Prostate gland (tissue), 2 donors: ENCODE measurements around the gene KBTBD13. TPM values are rescaled to one million over a fixed set of nuclear protein-coding genes. Genes with fewer than 3 reads are reported as not detected.

Source experiments
- DNase-seq: peaks from one replicate; pipeline ENCODE4 v3.0.0-alpha.2; 2019; ENCODE audit warnings: low spot score
- H3K27ac ChIP-seq, 2 donors: fragments of 200-600 bp; sonication (generic); 2 replicates each; pipeline ENCODE4 v1.5.1; 2017 to 2019
- H3K27me3 ChIP-seq: fragments of 200-600 bp; sonication (generic); replicated peaks from 2 replicates; pipeline ENCODE4 v1.5.1; 2019; ENCODE audit not compliant: insufficient read depth
- H3K36me3 ChIP-seq, 2 donors: fragments of 200-600 bp; sonication (generic); 1 replicate in 1 of 2; 2 replicates in 1 of 2; pipeline versions ENCODE4 v1.5.1 to v1.8.1; 2017 to 2019
- H3K4me1 ChIP-seq: fragments of 200-600 bp; sonication (generic); replicated peaks from 2 replicates; pipeline ENCODE4 v1.5.1; 2019
- H3K4me3 ChIP-seq, 2 donors: fragments of 200-600 bp; sonication (generic); 2 replicates each; pipeline ENCODE4 v1.5.1; 2017 to 2019
- H3K9me3 ChIP-seq: fragments of 200-600 bp; sonication (generic); 2 replicates; pipeline ENCODE4 v1.5.1; 2017
- POLR2A ChIP-seq: fragments of 450-650 bp; IDR thresholded peaks from one replicate; pipeline ENCODE4 v1.6.1; 2016; ENCODE audit warnings: antibody characterized with exemption, mild to moderate bottlenecking
- POLR2AphosphoS5 ChIP-seq: sonication (generic); formaldehyde crosslinking; IDR thresholded peaks from one replicate; pipeline ENCODE4 v1.6.1; 2017; ENCODE audit warnings: antibody characterized with exemption
- WGBS: methylation state at CpG from one replicate; pipeline ENCODE4 v1.1.5; 2018; 5-methylcytosine and 5-hydroxymethylcytosine counted together
- intact Hi-C: fragments of 100-400 bp; cut with DNase I; formaldehyde crosslinking; loops from one replicate; pipeline ENCODE4 v1.14.2; 2022
- total RNA-seq, 2 donors: library from RNA; depleted of rRNA; stranded (reverse); fragments of >200 nt; gene quantifications; one replicate each; pipeline ENCODE4 v1.1.0, GENCODE V29; 2016
- TF ChIP-seq, protein P1 (sequence below), 4 experiments: fragments of 200-600 bp in 2 of 4; fragments of 450-650 bp in 2 of 4; sonication (generic) in 2 of 4; IDR thresholded peaks; 1 replicate in 3 of 4; 2 replicates in 1 of 4; pipeline ENCODE4 v1.5.1; 2016 to 2019; ENCODE audit warnings: antibody characterized with exemption in 4 of 4, mild to moderate bottlenecking in 2 of 4, moderate library complexity in 2 of 4

KBTBD13 gene
- total RNA-seq, 2 donors from 2014 or later: 0.57 TPM; not detected in 1

DNA sequence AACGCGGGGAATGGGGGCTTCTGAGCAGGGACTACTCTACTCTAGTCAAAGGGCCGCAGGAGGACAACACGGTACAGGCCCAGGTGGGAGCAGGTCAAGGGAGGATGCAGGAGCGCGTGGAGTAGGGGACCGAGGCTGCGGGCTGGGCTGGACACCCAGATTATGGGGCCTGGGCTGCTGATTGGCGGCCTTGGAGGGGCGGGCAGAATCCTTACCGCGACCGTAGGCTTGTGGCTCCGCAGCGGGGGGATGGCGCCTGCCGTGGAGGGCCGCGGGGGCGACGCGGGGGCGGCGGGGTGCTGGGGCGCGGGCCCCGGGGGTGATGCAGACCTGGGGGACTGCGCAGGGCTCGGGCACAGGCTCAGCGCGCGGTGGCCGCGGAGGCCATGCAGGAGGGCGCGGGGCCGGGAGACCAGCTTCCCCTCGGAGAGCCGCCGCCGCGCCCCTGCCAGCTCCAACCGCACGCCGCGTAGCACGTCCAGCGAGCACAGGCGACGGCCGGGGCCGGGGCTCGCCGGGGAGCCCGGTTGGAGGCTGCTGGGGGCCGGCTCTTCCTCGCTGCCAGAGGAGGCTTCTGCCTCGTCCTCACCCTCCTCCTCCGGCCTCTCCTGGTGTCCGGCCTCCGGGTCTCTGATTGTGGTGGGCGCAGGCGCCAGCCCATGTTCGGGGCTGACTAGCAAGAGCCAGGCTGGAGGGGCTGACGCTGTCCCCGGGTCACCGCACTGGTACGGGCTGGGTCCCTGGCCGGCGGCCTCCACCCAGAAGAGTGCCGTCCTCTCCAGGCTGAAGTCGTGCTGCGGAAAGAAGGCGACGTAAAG, 25.6 kb downstream of the KBTBD13 start:
- H3K27me3 ChIP-seq: no peaks in the 10 kb centered on the region
- H3K4me1 ChIP-seq: no peaks in the 10 kb centered on the region
- TF ChIP-seq POLR2A: no peak
- TF ChIP-seq, protein P1, sequence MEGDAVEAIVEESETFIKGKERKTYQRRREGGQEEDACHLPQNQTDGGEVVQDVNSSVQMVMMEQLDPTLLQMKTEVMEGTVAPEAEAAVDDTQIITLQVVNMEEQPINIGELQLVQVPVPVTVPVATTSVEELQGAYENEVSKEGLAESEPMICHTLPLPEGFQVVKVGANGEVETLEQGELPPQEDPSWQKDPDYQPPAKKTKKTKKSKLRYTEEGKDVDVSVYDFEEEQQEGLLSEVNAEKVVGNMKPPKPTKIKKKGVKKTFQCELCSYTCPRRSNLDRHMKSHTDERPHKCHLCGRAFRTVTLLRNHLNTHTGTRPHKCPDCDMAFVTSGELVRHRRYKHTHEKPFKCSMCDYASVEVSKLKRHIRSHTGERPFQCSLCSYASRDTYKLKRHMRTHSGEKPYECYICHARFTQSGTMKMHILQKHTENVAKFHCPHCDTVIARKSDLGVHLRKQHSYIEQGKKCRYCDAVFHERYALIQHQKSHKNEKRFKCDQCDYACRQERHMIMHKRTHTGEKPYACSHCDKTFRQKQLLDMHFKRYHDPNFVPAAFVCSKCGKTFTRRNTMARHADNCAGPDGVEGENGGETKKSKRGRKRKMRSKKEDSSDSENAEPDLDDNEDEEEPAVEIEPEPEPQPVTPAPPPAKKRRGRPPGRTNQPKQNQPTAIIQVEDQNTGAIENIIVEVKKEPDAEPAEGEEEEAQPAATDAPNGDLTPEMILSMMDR (IDR thresholded peaks at IDR 0.05): no peak
- TF ChIP-seq POLR2AphosphoS5: no peak
- no peaks in the 10 kb centered on the region for H3K36me3 ChIP-seq
- WGBS: 76% methylated on average over 67 of the region's 75 CpGs
- intact Hi-C loops: no loop called here
- no peak for DNase-seq
- no peaks in the 10 kb centered on the region for H3K9me3 ChIP-seq
- H3K27ac ChIP-seq: peak overlapping the region in 1 of 2 donors; percentile 54
- no peak overlapping the region for H3K4me3 ChIP-seq

DNA sequence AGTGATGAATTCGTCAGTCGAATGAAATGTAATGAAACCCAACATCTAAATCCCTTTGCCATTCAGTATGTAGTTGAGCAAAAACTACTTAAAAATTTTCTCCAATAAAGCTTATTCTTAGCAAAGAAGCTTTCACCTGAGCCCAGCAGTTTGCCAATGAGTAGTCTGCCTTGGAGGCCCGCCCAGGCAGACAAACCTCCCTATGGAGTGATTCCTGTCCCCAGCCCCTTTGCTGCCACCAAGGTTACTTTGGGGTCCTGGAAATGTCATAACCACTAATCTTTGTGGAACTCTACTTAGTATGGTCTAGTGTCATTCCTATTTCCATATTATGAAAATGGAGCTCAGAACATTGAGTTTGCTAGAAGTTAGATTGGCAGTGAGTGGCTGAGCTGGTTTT, 26.4 kb downstream of the KBTBD13 start:
- no peaks in the 10 kb centered on the region for H3K4me1 ChIP-seq
- H3K9me3 ChIP-seq: no peaks in the 10 kb centered on the region
- no peaks in the 10 kb centered on the region for H3K27me3 ChIP-seq
- H3K4me3 ChIP-seq: no peak overlapping the region
- DNase-seq: no peak
- WGBS: 95% methylated on average over 3 of the region's 3 CpGs
- no peaks in the 10 kb centered on the region for H3K36me3 ChIP-seq
- H3K27ac ChIP-seq: no peak overlapping the region
- intact Hi-C loops: no loop called here
- TF ChIP-seq, protein P1 (IDR thresholded peaks at IDR 0.05): no peak
- TF ChIP-seq POLR2A (no peak), POLR2AphosphoS5 (no peak)

DNA sequence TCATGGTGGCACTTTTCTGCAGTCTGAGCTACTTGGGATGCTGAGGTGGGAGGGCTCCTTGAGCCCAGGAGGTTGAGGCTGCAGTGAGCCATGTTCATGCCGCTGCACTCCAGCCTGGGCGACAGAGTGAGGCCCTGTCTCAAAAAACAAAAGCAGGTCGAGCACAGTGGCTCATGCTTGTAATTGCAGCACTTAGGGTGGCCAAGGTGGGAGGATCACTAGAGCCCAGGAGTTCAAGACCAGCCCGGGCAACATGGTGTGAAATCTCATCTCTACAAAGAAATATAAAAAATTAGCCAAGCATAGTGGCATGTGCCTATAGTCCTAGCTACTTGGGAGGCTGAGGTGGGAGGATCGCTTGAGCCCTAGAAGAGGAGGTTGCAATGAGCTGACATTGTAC, 28.5 kb downstream of the KBTBD13 start:
- Histone ChIP-seq H3K9me3 (no peaks in the 10 kb centered on the region), H3K4me1 (no peaks in the 10 kb centered on the region), H3K27me3 (no peaks in the 10 kb centered on the region), H3K27ac (no peak overlapping the region), H3K36me3 (no peaks in the 10 kb centered on the region), H3K4me3 (no peak overlapping the region)
- DNase-seq: no peak
- intact Hi-C loops: no loop called here
- WGBS: 82% methylated on average over 5 of the region's 5 CpGs
- TF ChIP-seq POLR2A: no peak
- TF ChIP-seq, protein P1 (IDR thresholded peaks at IDR 0.05): no peak

DNA sequence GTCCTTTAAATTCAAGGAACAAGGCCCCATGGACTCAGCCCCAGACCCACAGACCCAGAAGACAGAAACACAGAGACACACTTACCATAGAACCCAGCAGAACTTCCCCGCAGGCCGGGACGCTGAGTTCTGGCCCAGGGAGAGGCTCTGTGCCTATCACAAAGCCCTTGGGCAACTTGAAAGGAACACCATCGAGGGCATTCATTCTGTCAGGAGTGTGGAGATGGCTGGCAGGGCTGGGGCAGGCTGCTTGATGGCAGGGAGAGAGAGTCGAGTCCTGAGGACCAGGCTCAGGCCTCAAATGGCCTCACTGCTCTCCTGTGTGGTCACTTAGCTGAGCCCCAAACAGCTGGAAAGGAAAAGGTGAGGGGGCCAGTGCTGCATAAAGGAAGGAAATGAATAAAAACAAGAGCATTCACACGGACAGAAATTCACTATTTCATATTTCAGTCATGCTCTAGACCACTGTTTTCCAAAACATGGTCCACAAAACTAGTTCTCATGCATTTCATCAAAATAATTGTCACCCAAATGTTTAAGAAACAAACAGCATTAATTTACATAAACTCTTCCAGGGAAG, 29.6 kb downstream of the KBTBD13 start:
- 85% methylated on average over 6 of the region's 6 CpGs for WGBS
- Histone ChIP-seq H3K27me3 (no peaks in the 10 kb centered on the region), H3K36me3 (no peaks in the 10 kb centered on the region), H3K4me3 (no peak overlapping the region), H3K4me1 (no peaks in the 10 kb centered on the region), H3K9me3 (no peaks in the 10 kb centered on the region), H3K27ac (no peak overlapping the region)
- DNase-seq: no peak
- TF ChIP-seq, protein P1 (IDR thresholded peaks at IDR 0.05): no peak
- no peak for TF ChIP-seq POLR2AphosphoS5
- no peak for TF ChIP-seq POLR2A
- intact Hi-C loops: no loop called here
